Measurements from ENCODE around the gene PCNA.

PCNA gene

DNA sequence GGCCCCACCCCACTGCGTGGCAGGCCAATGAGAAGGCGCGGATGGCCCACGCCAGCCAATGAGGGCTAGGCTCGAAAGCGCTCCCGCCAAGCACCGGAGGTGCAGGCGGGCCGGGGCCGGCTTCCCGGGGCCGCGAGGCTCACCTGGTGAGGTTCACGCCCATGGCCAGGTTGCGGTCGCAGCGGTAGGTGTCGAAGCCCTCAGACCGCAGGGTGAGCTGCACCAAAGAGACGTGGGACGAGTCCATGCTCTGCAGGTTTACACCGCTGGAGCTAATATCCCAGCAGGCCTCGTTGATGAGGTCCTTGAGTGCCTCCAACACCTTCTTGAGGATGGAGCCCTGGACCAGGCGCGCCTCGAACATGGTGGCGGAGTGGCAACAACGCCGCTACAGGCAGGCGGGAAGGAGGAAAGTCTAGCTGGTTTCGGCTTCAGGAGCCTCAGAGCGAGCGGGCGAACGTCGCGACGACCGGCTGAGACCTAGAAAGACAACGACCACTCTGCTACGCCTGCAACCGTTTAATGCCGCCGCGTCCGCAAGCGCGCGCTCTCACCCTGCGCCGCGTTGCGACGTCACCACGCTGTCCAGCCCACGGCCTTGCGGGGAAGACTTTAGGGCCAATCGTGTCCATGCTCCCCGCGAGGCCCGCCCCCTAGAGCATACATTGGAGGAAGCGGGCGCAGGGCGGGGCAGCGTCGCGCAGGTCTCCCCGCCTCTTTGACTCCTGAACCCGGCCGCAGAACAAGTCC, at the start of gene PCNA:
Gene PCNA, minus strand, starts transcription at position 524 of the 750 bp plus-strand sequence. Its CDS starts 160 bp downstream, at position 364.
- peak; percentile 99 for DNase-seq

DNA sequence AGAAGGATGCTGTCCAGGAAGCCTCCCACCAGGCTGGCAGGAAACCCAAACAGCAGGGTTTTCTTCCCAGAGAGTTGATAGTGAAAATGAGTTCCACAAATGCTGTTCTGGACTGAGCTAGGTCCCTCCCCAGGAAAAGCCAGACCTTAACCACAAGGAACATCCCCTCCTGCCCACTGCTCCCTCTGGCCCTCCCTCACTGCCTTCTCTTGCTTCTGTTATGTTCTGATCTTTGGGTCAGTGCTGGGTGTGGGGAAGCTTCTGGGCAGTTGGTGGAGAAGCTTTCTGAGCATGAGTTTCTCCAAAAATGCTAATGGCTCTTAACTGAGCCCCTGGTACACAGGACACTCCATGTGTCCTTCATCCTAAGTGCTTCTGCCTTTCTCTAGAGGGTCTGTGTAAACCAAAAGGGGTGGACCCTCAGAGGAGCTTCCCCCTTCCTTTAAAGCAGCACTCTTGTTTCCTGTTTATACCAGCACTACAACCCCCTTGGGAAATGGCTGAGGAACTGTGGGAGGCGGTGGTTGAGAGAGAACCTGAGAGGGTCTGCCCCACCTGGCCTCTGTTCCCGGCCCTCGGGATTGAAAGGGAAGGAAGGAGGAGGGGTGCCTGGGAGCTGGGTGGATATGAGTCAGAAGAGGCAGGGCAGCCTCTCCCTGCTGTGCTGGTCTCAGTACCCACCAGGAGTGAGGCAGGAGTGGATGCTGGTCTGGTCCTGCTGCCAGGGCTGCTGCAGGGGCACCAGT, 49.1 kb upstream of the PCNA start:
- DNase-seq = no peak

DNA sequence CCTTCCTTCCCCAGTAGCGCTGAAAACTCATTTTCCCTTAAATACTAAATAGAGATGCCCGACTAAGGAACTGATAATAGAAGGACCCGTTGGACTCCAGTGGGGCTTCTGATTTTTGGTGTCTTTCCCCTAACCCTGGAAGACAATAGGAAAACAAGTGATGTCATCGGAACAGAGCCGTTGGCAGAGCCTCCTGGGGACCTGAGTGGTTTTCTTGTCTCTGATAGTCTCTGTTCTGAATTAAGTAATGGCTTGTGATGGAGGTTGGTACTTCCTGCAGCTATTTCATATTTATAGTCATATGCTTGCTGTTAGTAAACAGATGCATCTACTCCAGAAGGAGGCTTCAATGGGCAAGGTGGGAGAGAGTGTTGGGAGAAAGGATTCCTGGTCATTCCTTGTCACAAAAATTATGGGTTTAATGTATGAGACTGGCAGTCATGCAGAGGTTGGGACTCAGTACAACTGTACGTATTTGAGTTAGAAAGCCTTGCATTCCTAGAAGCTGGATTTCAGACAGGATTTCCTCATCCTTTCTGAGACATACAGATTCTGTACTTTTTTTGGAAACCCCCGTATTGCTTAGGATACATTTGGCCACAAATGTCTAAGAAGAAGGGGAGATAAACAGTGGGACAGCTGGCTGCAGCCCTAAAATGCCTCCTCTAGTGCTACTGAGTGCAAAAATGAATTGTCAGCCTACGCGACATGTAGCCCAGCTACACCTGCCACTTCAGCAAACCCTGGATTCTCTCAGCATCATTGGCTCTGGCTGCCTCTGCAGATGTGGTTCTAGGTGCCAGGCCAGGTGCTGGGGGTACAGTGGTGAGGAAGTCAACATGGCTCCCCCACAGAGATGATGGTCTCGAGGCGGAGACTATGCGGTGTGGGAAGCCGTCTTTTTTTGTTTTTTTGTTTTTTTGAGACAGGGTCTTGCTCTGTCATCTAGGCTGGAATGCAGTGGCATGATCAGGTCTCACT, 45.2 kb upstream of the PCNA start:
- DNase-seq = no peak

DNA sequence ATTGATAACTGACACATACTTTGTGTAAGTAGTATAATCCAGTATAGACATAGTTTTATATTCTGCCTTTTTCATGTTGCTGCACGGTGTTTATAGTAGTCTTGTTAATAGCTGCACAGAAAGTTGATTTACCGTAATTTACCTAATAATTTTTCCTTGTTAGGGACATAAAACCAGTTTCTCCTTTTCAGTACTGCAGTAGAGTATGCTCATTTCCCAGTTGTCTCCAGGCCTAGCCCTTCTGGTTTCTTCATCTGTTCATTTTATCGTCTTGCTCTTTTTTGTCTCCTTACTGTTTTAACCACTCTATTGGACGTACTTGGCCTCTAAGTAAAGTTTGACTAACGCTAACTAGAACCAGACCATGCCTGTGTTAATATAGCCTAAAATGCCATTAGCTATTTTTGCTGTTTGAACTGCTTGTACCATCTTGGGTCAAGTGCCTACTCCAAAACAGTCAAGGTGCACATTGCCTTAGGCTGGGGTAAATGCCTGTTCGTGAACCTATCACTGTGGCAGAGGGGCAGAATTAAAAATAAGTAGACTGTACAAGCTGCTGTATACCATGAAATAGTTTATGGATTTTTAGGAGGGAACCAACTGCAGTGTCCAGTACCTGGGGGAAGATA, 41.9 kb upstream of the PCNA start:
- no peak for DNase-seq

DNA sequence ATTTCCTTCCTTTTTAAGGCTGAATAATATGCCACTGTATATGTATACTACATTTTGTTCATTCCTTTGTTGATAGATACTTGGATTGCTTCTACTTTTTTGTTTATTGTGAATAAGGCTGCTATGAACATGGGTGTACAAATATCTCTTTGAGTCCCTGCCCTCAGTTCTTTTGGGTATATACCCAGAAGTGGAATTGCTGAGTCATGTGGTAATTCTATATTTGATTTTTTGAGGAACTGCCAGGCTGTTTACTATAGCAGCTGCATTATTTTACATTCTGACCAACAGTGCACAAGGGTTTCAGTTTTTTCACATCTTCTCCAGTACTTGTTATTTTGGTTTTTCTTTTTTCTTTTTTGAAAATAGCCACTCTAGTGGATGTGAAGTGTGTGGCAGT, 41.1 kb upstream of the PCNA start:
- no peak for DNase-seq

DNA sequence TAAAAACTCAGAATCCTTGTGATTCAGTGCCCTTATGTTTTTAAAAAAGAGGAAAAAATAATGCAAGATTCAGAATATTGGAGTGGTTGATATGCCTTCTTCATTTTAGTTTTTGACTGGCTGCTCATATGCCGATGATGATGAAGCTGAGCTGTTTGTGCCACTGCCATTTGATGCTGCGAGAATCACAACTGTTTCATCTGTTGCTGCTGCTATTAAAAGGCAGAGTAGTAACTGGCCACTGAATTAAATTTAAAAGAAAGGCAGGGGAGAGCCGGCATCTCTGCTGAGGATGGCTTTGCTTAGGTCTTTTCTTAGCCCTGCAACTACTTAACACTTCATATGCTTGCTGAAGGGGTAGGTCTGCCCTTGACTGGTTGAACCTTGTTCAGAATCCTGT, 40.2 kb upstream of the PCNA start:
- no peak for DNase-seq

DNA sequence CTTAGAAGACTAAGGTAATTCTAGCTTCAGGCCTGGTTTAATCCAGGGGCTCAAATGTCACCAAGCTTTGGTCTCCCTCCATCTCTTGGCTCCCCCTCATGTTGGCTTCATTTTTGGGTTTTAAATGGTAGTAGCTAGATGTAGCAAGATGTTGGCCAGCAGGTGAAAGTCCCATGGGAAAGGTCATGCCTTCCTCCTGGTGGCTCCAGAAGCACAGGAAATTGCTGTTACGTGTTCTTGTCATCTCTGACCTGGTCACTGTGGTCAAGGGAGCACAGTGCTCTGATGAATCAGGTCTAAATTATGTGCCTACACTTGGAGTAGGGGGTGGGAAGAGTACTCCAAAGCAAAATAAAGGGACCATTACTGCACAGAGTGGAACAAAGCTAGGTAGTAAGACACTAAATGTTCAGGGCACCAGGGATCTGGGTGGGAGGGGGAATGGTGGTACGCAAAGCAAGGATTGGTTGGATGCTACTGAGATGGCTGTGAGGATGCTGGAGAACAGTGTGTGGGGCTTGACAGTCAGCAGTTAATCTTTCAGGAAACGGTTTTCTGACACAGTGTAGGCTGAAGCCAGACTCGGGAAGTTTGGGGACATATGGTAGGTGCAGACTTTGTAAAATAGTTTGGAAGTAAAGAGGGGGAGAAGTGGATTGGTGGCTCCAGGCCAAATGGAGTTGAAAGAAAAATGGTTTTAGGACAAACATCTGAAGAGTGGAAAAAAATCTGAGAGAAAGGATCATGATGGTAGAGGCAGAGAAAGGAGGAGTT, 37.1 kb upstream of the PCNA start:
- DNase-seq = no peak

DNA sequence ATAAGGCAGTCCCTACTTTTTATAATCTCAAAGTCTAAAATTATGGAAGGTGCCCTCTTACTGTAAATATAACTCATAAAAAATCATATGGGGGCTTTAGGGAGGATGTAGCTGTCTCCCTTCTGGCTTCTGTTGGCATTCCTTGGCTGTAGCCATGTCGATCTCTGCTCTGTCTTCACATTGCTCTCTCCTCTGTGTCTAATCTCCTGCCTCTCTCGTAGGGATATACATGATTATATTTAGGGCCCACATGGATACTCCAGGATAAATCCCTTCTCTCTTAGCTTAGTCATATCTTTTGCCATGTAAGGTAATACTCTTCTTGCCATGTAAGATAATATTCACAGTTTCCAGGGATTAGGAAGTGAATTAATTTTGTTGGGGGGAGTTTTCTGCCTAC, 35.6 kb upstream of the PCNA start:
- DNase-seq = no peak

DNA sequence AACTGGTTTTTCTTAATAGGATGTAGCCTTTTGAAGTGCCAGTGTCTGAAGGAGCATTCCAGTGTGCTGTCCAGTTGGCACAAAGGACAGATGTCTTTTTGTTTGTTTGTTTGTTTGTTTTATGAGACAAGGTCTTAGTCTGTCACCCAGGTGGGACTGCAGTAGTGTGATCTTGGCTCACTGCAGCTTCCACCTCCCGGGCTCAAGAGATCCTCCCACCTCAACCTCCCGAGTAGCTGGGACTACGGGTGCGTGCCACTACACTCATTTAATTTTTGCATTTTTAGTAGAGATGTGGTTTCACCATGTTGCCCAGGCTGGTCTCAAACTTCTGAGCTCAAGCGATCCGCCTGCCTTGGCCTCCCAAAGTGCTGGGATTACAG, 34.8 kb upstream of the PCNA start:
- no peak for DNase-seq

DNA sequence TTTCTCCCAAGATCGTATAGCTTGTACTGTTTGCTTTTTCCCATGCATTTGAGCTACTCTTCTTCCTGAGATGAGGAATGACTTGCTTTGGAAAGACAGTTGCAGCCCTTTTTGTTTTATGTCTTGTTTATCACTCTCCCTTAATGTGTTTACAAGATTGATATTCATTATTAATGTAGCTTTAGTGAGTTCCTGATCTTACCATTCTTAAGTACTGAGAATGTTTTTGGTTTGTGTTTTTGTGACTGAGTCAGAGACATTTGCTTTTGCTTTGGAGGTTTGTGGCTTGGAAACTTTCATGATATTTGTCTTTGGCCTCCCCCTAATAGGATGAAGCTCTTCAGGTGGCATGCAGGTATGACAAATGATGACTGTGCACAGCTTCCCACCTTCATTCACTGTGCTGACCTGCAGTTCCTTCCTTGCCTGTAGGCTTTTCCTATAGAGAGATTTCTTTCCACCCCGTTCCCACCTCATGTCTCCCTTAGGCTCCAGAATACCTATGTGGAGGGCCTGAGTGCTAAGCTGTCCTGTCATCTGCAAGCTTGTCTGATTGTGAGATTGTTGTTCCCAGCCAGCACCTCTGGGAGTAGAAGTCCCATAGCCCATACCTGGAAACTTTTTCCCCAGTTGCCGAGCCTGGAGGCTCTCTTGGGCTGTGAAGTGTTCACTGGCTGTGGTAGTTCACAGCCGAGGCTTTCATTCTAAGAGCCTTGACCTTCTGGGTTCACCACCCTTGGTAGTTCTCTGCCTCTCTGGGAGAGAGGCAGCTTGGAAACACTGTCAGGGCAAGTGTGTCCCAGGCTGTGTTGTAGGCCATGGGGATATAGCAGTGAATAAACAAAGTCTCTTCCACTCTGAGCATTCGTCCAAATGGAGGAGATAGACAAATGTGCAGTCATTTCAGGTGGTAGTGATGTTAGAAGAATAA, 34.1 kb upstream of the PCNA start:
- DNase-seq = no peak

DNA sequence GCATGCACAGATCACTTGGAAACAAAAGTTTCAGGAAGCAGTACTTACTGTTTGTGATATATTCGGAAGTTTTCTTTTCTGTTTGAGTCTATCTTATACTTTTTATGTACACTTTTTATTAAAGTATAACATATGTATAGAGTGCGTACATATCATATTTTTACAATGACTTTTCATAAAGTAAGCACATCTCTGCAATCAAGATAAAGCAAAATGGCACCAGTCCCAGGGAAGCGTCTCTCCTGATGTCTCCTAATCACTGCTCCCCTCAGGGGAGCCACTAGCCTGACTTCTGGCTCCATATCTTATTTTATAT, 33.4 kb upstream of the PCNA start:
- DNase-seq = no peak

DNA sequence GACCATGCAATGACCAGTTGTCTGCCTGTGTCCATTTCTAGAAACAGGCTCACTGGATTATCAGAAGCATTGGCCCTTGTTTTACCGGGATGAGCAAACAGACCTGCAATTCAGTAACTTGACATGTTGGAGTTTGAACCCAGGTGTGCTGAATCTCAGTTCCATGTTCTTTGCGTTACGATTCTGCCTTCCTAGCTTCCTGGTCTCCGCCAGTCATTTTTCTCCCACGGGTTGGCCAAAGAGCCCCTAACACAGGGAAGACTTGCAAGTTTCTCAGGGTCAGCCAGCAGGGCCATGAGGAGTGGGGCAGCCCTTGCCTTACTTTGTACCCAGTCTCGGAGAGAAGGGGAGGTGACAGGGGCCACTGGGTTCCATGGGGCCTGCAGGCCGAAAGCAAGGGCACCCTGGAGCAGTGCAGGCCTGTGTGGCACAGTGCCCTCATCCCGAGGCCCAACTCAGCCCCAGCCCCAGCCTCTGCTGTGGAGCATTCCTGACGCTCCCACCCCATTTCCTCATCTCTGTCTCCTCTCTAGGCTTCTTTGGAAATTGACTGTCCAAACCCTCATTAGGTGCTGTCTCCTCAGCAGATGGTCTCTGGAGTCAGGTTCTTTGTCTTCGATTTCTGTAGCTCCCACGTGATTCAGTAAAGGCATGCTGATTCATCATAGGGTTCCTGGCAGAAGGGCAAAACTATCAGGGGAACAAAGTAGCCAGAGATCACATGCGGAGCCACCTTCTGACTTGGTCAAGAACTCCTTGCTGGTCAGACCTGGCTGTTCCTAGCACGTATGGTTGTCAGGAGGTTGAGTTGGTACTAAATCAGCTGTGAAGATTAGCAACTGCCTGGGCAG, 30.7 kb upstream of the PCNA start:
- DNase-seq = no peak

DNA sequence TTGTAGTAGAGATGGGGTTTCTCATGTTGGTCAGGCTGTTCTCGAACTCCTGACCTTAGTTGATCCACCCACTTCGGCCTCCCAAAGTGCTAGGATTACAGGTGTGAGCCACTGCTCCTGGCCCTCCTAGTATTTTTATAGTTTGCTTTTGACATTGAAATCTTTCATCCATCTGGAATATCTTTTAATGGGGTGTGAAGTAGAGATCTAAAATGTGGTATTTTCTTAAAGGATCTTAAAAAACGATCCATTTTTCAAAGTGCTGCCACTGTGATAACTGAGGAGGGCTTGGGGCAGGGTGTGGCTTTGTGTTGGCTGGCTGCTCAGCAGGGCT, 30.1 kb upstream of the PCNA start:
- DNase-seq = no peak

DNA sequence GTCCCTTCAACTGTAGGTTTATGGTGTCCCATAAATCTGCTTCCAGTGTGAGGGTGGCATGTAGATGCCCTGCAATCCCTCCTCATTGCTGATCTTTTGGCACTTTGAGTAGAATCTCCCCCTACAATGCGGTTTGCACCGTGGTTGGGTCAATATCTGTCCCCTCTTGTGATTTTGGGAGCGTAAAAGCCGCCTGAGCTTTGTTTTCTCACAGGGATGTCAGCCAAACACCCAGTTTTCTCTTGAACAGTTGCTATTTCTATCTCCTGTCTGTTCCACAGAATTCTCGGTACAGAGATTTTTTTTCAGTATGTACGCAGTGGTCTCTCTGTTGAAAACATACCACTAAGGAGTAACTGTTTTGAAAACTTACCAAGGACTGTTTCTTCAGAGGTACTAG, 28.8 kb upstream of the PCNA start:
- DNase-seq = no peak

DNA sequence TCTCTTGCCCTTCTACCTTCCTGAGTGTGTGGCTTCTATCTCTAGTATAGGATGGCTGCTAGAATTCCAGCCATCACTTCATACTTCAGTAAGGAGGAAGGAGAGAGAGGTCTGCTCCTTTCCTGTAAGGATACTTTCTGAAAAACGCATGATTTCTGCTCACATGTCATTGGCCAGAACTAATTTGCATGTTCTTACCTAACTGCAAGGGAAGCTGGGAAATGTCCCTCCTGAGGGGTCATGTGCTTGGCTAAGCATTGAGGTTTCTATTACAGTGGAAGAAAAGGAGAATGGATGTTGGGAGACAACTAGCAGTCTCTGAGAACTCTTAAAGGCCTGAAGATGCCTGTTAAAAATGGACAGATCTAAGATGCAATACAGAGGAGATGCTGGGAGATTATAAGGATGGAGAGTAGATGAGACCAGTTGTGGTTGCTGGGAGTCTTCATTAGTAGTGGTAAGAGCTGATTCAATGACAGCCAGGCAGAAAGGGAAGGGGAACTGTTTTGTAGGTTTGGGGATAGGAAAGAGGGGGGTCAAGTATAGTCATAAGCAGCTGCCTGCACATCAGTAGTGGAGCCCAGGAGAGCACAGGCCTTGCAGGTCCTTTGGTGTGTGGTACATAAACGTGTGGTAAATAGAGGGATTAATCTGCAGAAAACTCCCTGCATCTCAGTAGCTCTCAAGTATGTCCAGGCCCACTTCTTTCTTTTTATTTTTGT, 27.3 kb upstream of the PCNA start:
- DNase-seq = no peak

DNA sequence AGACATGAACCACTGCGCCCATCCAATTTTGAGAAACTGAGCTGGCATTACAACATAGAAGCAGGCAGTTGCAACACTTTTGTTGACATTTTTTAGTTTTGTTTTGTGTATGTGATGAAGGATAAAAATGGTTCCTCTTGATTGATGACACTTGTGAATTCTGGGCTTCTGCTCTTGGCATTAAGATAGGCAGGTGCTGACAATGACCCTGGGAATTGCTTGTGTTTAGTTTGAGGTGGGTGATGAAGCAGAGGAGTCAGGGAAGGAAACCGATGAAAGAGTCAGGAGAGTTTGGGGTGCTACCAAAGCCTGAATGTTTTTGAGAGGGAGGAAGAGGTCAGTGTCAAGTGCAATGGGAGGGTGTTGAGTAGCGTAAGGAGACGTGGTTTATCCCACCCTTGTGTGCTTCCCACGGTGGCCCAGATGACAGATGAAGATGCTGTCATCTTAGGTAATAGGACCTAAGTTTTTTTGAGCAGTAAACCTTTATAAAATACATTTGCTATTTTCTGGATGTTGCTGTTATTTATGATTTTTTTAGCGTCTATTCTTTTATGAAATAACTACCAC, 26.4 kb upstream of the PCNA start:
- no peak for DNase-seq

DNA sequence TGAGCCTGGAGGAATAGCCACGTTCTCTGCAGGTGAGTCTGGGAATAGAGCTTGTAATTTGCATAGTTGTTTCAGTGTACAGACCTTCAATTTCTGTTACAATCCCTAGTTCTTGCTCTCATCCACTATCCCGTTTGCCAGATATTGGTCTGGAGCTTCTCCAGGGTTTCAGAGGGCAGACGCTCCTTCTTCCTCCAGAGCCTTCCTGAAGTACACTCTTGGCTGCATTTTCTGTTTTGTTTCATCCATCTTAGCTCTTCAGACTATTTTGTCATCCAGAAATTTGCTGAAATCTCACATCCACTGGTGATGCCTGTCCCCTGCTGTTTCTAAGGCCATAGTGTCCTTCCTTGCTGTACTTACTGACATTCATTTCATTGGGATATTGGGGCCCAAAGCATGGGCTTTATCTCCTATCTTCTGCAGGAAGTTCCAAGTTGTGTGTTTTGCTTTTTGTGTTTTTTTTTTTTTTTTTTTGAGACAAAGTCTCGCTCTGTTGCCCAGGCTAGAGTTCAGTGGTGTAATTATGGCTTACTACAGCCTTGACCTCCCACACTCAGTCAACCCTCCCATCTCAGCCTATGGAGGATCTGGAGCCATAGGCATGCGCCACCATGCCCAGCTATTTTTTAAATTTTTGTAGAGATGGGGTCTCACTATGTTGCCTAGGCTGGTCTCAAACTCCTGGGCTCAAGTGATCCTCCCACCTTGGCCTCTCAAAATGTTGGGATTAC, 25.8 kb upstream of the PCNA start:
- DNase-seq = no peak

DNA sequence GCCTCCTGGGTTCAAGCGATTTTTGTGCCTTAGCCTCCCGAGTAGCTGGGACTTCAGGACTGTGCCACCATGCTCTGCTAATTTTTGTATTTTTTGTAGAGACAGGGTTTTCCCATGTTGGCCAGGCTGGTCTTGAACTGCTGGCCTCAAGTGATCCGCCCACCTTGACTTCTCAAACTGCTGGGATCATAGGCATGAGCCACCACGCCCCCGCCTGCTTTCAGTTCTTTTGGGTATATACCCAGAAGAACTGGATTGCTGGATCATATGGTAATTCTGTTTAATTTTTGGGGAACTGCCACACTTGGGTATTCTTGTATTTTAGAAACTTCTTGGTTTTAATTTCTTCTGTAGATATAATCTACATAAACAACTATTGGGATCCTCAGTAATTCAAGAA, 24.1 kb upstream of the PCNA start:
- DNase-seq = no peak

DNA sequence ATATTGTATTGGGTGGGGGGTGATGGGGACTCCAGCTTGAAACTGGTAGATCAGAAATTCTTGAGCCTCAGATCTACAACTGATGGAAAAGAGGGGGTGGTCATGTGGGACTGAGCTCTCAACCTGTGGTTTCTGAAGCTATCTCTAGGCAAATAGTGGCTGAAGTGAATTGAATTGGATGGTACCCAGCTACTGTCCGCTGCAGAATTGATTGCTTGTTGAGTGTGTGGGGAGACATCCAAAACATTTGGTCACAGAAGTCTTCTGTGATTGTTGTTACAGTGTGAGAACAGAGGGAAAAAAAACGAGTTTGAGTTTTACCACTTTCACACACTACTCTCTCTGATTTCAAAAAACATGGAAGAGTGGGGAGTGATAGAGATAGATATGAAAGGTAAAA, 21.9 kb upstream of the PCNA start:
- DNase-seq = no peak
